NCI-H1417 treated with DMSO at 0.1 percent for 48 hours (cell line): Measurements from ENCODE around the gene EIF3K.

Source experiments
- DNase-seq: peaks from one replicate; lab custom pipeline; 2025; lab: John Stamatoyannopoulos, UW

Gene EIF3K

DNA sequence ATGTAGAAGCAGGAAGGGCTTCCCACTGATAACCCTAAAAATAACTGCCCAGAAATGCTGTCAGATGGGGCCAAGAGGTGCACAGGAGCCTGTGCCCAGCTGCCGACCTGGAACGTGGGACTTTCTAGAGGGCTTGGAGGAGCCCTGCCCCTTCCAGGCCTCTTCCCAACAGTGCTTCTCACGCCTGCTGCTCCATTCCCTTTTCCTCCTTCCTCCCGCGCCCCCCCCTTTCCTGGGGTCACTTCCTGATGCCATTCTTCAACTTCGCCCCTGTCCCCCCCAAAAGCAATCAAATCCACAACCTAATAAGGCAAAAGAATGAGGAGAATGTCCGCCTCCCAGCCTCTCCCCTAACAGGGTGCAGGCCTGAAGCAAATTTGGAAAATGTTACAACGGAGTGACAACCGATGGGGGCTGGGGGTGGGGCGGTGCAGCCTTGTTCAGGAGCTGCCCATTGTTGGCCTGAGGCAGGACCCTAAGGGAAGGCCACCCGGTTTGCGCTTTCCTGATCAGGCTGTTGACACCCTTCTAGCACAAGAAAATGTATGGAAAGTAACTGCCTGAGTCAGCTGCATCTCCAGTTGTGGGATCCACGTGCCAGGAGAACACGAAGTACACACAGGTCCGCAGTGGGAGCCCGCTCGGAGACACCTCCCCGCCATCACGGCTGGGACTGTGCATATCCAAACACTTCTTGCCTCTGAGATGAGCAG, 47.1 kb downstream of the EIF3K start:
- no peak for DNase-seq

DNA sequence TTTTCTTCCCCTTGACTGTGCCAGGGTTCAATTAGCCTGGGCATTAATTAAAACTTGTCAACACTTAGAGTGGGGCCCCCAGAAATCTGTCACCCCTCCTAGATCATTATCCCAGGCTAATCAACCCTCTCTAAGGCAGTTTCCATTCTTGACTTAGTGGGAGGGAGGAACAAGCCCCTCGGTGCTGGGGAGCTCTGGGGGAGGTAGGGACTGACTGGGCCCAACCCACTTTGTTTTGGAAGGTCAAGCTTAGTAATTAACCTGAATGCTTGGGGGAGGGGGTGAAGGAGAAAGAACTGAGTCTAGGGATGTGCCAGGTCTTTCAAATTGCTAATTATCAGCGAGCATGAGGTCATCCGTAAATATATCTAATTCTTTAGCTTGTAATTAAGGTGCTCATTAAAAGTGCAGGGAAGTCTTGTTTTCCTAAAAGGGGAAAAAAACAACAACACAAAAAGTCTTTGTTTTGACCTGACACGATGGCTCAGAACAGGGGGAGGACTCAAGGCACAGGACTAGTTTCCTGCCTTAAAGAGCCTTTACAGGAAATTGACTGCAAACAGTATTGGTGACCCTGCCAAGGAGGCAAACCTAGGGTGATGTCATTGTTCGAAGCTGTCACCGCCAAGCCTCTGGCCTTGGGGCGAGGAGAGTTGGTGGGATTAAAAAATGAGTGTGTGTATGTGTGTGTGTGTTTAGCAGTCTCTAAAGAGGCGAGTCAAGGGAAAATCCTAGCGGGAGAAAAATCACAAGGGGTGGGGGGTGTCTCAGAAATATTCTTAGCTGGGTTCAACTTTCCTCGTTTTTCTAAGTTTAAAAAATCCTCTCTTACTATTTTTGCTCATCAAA, 47.9 kb downstream of the EIF3K start:
- DNase-seq: no peak

DNA sequence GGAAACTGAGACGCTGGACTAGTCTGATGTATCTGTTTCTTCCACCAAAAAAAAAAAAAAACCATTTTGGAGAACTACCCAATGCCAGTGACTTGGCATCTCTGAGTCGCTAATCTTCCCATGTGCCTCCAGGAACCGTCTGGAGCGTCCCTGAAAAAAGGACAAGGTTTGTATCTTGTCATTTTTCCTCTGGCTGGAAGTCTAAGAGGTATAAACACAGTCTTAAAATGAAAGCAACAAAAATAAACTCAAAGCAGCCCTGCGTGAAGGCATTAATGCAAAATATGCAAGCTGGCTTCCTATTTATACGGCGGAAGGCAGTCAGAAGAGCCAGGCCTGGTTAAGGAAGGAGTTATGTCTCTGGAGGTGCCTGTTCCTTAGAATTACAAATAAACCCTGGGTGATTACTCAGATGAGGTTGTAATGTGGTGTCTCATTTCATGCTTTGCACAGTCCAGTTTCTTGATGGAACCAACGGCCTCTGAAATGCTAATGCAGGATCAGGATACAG, 48.7 kb downstream of the EIF3K start:
- no peak for DNase-seq

DNA sequence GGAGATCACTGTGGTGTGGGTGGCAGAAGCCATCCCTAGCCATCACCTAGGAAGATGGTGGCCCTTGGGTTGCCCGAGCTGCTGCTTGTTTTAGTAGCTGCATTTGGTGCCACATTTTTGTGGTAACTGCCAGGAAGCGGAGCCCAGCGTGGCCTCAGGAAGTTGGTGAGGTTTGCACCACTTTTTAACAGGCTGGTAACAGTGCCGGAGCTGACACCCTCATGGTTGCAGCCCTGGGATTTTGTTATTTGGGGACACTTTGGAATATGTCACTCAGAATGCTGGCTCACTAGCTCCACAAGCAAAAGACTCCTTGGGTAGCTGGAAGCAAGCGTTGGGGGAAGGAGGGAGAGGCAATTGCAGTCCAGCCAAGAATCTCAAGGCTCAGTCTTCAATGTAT, 50.6 kb downstream of the EIF3K start:
- no peak for DNase-seq

DNA sequence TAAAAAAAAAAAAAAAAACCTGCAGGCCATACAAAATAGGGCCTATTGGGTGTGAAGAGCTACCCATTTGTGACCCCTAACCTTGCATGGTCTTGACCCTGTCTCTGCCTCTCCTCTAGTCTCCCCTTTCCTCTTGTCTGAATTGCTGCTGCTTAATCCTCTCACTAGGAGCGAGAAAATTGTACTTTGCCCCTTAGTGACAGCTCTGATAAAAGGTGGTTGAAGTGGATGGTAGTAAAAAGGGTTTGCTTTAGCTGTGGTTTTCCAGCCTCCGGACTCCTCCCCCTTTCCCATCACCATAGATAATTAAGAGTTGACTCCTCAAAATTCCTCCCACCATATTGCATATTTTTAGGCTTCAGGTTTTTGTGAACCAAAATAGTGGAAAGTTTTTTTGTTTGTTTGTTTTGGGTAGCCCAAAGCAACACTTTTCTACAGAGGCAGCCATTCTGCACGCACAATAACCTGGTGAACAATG, 52.0 kb downstream of the EIF3K start:
- DNase-seq: no peak

DNA sequence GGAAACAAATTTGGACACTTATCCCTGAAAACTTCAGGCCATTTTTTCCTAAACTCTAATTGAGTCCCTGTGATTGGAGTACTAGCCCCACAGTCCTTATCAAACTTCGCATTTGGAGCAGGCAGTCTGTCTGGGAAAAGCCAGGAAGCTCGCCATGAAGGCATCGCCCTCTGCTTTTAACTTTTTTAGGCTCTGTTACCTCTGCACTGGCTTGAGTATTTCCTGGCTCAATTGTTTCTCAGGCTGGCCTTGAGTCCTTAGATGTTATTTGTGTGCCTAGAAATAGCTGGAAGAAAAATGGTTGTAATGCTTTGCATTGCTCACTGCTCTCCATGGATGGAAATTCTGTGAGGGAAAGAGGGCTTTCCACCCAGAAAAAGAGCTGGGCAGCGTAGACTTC, 52.7 kb downstream of the EIF3K start:
- no peak for DNase-seq

DNA sequence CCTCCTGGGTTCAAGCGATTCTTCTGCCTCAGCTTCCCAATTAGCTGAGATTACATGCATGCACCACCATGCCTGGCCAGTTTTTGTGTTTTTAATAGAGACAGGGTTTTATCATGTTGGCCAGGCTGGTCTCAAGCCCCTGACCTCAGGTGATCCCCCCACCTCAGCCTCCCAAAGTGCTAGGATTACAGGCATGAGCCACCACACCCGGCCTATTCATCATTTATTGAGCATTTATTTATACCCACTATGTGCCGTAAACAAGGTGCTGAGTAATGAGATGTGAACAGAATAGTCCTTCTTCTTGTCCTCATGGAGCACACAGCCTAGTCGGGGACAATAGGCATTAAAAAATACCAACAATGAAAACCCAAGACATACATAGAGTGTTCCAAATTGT, 54.0 kb downstream of the EIF3K start:
- DNase-seq: no peak

DNA sequence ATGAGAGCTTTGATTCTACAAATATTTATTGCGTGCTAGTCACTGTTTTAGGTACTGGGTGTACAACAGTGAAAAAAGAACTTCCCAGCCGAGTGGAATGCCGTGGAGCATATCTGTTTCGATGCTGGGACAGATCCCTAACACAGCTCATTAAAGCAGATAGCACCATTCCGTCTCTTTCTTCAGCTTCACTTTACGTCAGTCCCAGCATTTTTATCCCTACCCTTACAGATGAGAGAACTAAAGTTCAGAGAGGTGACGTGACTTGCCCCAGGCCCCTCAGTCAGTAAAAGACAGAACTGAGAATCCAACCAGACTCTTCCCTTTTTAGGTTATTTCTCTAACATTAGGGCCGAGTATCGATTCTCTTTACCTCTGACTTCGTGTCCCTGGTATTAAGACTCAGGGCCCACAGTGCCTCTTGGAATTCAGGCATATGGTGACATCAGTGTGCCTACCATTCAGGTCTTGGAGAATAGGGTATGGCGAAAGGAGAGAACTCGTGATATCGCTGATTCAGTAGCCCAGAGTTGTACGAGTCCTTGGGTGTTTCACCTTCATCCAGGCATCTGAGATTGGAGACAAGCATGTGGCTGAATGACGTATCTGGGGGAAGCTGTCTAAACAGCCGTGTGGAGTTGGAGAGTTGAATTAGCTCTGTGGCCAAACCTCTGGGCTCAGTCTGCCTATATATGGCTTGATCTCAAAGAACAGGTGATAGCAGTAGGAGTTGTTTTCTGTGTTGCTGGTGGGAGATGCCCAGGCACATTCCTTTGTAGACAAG, 55.6 kb downstream of the EIF3K start:
- DNase-seq: no peak

DNA sequence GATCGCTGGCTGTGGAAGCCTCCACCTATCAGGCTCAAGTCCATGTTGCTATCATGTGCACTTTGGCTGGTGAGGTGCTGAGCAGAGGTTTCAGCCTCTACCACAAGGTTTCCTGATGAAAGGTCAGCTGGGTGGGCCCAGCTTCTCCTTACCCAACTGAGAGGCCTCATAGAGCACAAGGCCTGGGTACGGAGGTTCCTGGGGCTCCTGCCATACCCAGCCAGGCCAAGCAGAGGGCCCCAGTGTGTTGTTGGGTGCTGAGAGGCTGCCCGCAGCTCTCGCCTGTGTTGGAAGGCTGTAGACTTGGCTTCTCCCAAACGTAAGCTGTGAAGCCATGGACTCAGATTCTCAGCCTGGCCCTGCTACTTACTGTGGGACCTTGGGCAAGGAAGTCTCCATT, 56.6 kb downstream of the EIF3K start:
- DNase-seq: no peak

DNA sequence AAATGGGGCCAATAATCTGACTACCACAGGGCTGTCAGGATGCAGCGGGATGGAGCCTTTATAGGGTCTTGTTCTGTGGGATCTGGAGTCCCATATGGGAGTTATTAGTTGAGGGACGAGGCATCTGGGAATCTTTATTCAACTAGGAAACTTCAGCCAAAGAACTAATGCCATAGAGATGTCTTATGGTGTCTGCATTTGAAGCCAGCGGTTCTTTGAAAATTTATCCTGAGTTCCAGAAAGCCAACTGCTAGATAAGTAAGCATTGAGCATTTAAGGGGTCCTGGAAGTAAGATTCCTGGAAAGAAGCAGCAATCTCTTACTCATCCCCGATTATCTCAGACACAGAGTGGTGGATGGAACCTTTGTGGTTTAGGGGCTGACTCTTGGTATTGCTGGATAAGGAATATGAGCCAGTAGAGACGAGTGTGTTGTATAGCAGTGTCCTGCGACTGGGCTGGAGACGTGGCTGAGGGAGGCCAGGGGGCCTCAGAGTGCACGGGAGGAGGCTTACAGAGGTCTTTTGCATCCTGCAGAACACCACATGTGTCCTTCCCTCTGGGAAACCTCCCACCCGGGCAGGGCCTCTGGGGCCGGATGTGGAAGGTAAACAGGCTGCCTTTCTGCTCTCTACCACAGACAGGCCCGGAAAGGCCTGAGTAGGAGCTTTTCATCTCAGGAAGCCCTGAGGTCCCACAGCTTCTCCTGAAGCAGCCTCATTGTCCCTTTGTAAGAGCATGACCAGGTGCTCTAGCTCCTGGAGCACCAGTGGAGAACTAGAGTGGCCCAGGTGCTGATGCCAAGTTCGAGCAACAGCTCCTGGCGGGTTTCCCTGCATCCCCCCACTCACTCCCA, 57.3 kb downstream of the EIF3K start:
- DNase-seq: no peak

DNA sequence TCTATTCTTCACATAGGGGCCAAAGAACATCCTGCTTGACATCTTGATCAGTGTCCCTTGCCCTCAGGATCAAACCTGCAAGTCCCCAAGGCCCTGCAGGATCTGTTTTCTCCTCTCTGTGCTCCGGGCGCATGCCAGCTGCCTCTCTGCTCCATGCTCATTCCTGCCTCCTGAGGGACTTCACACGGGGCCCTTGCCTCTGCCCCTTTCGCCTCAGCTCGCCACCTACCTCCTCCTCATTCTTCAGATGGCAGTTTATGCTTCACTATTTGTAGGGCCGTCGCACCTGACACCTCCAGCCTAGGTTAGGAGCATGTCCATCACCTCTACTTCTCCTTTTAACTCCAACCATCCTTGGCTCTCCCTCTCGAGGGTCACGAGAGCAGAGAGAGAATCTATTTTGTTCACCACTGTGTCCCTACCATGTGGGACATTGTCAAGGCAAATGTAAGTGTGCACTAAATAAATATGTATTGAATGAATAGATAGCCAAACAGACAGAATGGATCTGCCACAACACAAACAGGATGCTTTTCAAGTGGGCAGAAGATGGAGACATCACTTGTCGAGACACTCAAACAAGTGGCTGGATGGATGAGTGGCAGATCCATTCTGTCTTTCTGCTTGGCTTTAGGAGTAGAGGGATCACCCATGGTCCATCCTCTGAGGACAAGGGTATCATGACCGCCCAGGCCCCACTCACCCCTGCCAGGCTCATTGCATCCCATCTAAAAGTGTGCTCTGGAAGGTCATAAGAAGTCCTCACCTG, 58.1 kb downstream of the EIF3K start:
- no peak for DNase-seq

DNA sequence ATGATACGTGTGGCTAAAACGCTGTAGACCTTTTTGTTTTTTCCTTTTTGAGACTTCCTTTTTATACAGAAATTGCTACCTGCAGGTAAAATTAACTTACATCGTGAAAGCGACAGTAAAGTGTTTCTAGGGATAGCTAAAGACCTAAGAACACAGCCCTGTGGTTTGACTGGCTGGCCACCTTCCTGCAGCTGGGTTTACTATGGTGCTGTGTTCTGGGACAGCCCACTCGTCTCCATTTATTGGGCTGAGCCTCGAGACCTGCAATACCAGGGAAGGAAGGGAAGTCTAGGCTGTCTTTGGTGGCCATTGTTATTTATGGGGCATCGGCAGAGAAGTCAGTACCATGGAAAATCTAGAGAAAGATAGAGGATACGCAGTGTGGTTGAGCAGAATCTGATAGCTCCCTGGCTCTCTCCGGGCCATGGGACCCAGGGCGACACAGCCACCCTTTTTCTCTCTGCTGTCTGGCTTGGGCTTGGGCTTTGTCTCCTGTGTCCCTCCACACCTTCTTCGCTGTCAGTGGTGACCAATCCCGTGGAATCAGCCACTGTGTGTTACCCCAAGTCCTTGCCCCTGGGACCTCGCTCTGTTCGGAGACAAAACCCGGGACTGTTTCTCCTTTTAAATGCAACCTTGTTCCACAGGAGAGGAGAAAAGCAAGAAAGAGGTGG, 59.4 kb downstream of the EIF3K start:
- no peak for DNase-seq

DNA sequence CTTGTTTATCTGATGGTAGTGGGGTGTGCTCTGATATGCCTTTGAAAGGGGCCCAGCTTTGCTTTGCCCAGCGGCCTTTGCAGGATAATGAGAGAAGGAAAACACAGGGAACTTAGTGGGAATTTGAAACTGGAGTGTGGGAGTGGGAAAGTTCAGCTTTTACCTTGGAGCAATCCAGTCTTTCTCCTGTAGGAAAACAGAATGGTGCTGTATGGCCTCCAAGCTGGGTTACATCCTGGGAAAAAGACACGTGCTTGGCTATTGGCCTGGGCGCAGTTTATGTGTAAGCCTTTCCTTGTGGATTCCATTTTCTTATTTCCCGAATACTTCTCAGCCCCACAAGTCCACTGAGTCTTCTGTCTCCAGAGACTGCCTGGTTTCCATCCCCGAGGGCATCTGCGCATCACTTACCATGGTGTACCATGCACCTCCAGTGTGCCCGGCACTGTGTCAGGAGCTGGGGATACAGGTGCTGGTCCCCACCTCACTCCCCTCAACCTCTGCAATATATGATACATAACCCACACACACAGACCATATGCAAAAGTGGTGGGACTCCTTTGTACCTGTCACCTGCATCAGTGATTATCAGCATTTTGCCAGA, 60.0 kb downstream of the EIF3K start:
- no peak for DNase-seq

DNA sequence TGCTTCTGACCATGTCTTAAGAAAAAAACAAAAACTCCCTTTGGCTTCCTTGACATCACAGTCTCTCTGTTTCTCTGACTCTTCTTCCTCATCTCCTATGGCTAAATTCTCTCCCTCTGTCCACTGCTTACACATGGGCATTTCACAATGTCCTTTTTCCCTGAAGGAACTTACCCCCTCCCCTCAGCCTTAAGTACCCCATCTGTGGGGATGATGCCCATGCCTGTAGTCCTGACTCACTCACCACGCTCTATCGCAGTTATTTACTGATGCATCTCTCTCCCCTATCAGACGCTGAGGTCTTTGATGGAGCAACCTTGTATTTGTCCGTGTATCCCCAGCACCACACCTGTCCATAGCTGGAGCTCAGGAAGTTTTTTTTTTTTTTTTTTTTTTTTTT, 60.9 kb downstream of the EIF3K start:
- DNase-seq: no peak

DNA sequence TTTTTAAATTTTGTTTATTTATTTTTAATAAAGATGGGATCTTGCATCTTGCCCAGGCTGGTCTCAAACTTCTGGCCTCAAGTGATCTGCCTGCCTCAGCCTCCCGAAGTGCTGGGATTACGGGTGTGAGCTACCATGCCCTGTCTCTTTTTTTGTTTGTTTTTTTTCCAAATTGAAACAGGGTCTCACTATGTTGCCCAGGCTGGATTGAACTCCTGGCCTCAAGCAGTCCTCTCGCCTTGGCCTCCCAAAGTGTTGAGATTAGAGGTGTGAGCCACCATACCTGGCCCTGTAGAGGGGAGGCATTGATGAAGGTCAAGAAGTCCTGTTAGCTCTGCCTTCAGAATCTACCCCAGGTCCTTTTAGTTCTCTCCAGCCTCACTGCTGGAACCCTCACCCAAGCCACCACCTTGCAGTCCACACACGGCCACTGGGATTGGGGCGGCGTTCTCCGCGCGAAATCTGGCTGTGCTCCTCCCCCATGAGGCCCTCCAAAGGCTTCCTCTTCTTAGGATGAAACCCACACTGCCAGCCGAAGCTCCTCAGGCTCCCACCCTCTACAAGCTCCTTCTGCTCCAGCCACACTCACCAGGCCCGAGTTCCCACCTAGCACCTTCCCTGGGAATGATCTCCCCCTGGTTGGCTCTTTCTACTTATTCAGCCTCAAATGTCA, 63.3 kb downstream of the EIF3K start:
- DNase-seq: no peak

DNA sequence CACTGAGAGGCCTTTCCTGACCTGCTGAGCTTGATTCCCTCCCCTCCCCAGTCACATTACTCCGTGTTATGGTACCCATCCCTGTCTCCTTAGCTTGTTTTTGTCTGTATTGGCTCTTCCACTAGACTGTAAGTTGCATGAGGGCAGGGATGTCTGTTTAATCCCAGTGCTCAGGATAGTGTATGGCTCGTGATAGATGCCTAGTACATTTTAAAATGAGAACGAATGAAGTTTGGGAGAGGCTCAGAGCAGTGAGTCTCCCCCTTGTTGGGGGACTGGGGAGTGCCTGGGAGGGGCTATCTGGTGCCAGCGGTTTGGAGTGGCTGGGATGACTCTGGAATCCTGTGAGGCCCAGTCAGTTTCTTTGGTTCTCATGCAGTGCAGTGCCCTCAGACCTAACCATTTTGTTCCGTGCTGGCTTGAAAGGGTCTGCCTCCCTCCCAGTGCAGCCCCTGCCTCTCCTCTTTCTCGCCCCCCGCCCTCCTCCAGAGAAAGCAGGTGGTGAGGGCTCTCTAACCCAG, 63.9 kb downstream of the EIF3K start:
- DNase-seq: no peak

DNA sequence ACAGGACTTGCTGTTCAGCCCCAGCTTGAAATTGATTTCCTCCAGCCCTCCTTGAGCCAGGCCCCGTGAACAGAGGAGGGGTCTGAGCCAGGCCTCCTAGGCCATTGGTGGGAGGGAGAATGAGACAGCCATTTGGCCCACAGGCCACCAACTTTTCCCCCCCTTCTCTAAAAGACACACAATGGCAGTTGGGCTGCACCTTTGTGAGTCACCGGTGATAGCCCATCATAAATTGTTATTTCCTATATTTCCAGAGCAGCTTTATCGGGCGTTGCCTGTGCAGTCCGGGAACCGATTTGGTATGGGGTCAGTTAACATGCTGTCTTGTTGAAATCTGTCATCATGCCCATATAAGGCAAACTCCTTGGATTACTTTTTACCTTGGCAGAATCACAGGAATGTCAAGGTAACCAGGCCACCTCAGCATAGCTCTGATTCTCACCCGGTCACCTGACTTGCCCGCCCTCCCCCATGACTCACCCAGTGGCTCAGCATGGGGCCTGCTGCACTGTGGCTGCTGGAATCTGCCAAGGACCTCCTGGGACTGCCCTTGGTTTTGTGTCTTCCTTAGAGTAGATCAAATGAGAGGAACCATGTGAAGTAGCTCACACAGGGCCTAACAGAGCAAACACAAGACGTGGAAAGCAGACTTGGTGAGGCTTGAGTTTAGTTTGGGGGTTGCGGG, 64.5 kb downstream of the EIF3K start:
- DNase-seq: no peak
